Natural killer cell treated with Interleukin-12 subunit alpha and Interleukin-12 subunit beta and Interleukin-15 and Interleukin-18, amount 100 ng/mL, for 72 hours (primary cell): ENCODE results near the gene ECE1. TPM values are rescaled to one million over a fixed set of nuclear protein-coding genes. Genes with fewer than 3 reads are reported as not detected.

Source experiments
- ATAC-seq, 2 donors: fragments of 150-1000 bp; cut with Tn5 transposase in 1 of 2; sonication (Bioruptor Pico), chemical (Tn5 transposase) in 1 of 2; 2 replicates each; pipeline ENCODE4 v1.10.0; 2021
- DNase-seq: peaks from one replicate; pipeline ENCODE4 v3.0.0; 2022; ENCODE audit warnings: low spot score
- H3K27ac Mint-ChIP-seq, 2 donors: 1 replicate in 1 of 2; 2 replicates in 1 of 2; pipeline ENCODE4 v1.8.0; 2022; ENCODE audit warnings: mixed read lengths in 2 of 2, mild to moderate bottlenecking in 1 of 2, moderate library complexity in 1 of 2
- H3K27me3 Mint-ChIP-seq, 2 donors: 1 replicate in 1 of 2; 2 replicates in 1 of 2; pipeline ENCODE4 v1.8.0; 2022; ENCODE audit warnings: mixed read lengths in 2 of 2
- H3K36me3 Mint-ChIP-seq: one replicate; pipeline ENCODE4 v1.8.0; 2022; ENCODE audit warnings: mixed read lengths
- H3K4me1 Mint-ChIP-seq, 2 donors: 1 replicate in 1 of 2; 2 replicates in 1 of 2; pipeline ENCODE4 v1.8.0; 2022; ENCODE audit warnings: low read depth in 2 of 2, mixed read lengths in 2 of 2, mild to moderate bottlenecking in 1 of 2
- H3K4me3 Mint-ChIP-seq: one replicate; pipeline ENCODE4 v1.8.0; 2022; ENCODE audit warnings: mixed read lengths
- H3K9me3 Mint-ChIP-seq: 2 replicates; pipeline ENCODE4 v1.8.0; 2022; ENCODE audit warnings: mixed read lengths
- total RNA-seq, 2 donors: library from RNA; stranded (reverse); gene quantifications; one replicate each; pipeline ENCODE4 v1.2.3, GENCODE V29; 2022

Gene ECE1
- total RNA-seq, 2 donors from 2014 or later: 33.7 to 53.9 TPM

DNA sequence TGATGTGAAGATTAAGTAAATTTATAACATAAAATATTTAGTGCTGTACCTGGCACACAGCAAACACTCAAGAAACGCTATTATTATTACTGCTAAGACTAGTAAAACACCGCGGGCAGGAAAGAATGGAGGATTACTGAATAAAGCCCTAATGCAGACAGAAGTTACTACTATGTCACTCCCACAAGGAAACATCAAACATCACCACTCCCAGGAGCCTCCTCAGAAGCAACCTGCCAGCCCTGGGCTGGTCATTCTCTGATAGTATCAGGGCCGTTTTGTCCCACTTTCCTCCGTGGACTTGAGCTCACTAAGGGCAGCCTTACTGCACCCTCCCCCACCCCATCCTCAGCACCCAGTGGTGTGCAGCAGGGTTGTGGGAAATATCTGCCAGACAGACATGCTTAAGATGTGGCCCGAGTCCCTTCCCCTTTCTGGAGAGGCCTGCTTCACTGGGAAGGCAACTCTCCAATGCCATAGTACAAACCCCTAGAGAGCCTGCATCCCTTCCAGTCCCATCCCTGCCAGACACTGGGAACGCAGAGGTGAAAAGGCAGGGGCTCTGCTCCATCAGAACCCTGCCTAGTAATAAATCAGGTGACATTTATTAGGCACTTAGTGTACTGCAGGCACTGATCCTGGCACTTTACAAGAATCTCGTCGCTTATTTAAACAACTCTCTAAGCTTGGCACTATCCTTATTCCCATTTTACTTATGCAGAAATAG is 41.7 kb upstream of the ECE1 start:
- H3K4me3 Mint-ChIP-seq: no peak overlapping the region
- peak overlapping the region in 1 of 2 donors; percentile 78 for H3K27ac Mint-ChIP-seq
- peaks cover 51 to 53% of the 10 kb centered on the region in 2 donors for H3K4me1 Mint-ChIP-seq
- ATAC-seq: no peak
- no peaks in the 10 kb centered on the region for H3K27me3 Mint-ChIP-seq
- H3K36me3 Mint-ChIP-seq: no peaks in the 10 kb centered on the region
- DNase-seq: no peak
- no peaks in the 10 kb centered on the region for H3K9me3 Mint-ChIP-seq

DNA sequence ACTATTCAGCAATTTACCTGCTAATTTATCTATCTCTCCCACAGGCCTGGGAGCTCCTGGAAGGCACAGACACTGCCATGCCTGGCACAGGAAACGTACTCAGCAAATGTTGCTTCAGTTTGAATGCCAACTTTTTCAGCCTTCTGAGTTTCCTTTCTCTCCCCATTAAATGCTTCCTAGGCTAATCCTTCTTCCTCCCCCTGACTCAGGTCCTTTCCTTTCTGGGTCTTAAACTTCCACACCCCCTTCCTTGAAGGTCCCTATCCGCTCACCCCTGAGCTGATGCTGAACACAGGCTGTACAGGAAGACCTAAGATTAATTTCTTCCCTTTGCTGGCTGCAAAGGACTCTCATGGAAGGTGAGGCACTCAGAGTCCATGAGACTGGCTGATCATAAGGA is 40.3 kb upstream of the ECE1 start:
- Mint-ChIP-seq H3K36me3 (no peaks in the 10 kb centered on the region), H3K27me3 (no peaks in the 10 kb centered on the region), H3K4me1 (peaks cover 52 to 53% of the 10 kb centered on the region in 2 donors), H3K4me3 (no peak overlapping the region), H3K9me3 (no peaks in the 10 kb centered on the region), H3K27ac (peak overlapping the region in 1 of 2 donors; percentile 76)
- no peak for ATAC-seq
- no peak for DNase-seq

DNA sequence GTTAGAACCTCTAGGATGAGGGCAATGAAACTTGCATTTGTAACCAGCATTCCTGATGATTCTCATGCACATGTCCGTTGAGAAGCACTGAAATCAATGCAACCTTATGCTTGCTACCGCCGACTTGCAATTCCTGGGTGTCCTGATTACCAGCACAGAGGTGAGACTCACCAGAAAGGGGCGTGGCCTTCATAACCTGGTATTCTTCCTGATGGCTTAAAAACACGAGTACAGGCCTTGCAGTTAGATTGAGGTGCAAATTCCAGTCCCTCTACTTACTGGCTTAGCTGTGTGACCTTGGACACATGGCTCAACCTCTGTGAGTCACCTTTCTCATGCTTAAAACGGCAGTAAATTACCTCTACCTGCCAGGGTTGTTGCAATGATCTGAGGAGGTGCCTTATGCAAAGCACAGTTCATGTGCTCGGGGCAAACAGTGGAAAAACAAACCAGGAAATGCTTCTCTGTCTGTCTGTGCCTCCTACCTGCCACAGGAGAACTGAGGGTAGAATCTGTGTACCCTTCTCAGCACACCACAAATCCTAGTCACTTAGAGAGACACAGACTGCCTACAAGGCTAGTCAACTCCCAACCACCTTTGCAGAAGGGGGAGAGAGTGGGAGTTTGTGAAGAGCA is 39.1 kb upstream of the ECE1 start:
- ATAC-seq: no peak
- Mint-ChIP-seq H3K4me1 (peaks cover 53 to 54% of the 10 kb centered on the region in 2 donors), H3K36me3 (no peaks in the 10 kb centered on the region), H3K27ac (peak overlapping the region in 1 of 2 donors; percentile 23), H3K9me3 (no peaks in the 10 kb centered on the region), H3K4me3 (no peak overlapping the region), H3K27me3 (no peaks in the 10 kb centered on the region)
- DNase-seq: no peak

DNA sequence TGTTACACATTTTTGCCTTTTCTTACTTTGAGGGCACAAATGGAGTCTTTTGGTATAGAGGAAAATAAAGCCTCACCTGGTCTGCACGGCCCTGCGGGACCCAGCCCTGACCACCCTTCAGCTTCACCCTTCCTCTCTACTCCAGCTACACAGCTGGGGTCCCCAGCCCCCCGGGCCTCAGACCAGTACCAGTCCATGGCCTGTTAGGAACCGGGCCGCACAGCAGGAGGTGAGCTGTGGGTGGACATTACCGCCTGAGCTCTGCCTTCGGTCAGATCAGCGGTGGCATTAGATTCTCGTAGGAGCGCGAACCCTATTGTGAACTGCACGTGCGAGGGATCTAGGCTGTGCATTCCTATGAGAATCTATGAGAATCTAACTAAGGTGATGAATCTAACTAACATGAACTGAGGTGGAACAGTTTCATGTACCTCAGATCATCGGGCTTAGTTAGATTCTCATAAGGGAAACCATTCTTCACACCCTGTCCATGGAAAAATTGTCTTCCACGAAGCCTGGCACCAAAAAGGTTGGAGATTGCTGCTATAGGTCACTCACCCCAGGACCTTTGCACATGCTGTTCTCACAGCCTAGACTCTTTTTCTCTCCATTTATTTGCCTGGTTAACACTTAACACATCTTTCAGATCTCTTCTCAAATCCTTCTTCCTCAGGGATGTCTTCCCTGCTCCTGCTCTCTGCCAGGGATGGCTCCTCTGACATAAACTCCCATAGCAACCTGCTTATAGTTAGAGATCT is 37.5 kb upstream of the ECE1 start:
- ATAC-seq (no peak), DNase-seq (no peak)
- no peaks in the 10 kb centered on the region for H3K36me3 Mint-ChIP-seq
- no peaks in the 10 kb centered on the region for H3K9me3 Mint-ChIP-seq
- H3K27ac Mint-ChIP-seq: peak overlapping the region in 1 of 2 donors; percentile 65
- H3K4me1 Mint-ChIP-seq: peaks cover 54 to 56% of the 10 kb centered on the region in 2 donors
- H3K4me3 Mint-ChIP-seq: no peak overlapping the region
- H3K27me3 Mint-ChIP-seq: no peaks in the 10 kb centered on the region

DNA sequence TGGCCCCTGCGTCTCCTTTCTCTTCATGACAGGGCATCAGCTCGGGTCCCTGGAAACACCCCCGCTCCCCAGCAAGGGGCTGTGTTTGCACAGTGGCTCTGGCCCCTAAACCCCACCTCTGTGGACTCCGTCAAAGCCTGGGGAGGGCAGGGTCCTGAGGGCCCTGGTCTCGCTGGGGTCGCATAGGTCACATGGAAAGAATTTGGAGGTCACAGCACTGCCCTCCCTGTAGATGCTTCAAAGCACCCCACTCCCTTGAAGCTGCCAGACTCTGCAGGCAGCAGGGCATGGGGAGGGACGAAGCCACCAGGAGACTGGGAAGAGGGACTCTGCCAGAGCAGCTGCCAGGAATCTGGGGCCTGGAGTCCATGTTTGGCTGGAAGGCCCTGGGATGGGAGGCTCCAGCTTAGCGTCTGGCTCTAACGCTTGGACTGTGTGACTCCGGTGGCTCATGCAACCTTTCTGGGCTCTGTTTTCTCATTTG is 36.6 kb upstream of the ECE1 start:
- no peaks in the 10 kb centered on the region for H3K27me3 Mint-ChIP-seq
- no peak for DNase-seq
- no peaks in the 10 kb centered on the region for H3K36me3 Mint-ChIP-seq
- H3K4me3 Mint-ChIP-seq: no peak overlapping the region
- H3K4me1 Mint-ChIP-seq: peaks cover 53 to 55% of the 10 kb centered on the region in 2 donors
- H3K9me3 Mint-ChIP-seq: no peaks in the 10 kb centered on the region
- ATAC-seq: no peak
- H3K27ac Mint-ChIP-seq: peak overlapping the region in 1 of 2 donors; percentile 65

DNA sequence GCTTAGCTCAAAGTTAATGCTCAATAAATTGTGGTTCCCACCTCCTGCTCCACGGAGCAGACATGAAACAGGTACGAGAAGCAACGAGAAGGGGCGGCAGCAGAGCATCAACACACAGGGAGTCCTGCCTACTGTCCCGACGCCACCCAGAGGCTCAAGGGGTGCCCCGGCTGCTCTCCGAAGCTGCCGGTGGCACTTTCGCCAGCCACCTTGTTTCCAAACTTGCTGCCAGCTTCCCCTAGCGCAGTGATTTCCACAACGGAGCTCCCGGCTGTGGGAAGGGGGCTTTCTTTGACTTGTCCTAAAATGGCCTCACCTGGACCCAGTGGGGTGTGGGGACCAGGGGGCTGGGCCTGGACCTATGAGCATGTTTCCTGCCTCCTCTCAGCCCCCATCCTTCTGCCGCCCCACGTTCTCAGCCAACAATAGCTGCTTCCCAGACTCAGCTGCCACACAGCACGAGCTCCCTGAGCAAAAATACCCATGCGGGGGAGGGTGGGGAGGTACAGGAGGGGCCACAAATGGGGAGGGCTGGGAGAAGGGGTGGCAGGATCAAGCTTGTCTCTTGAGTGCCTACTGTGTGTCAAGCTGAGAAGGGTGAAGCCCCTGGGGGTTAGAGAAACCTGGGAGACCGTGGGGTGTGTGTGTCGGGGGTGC is 35.6 kb upstream of the ECE1 start:
- H3K27me3 Mint-ChIP-seq: no peaks in the 10 kb centered on the region
- H3K27ac Mint-ChIP-seq: peak overlapping the region; percentile 67 to 92
- ATAC-seq: no peak
- no peaks in the 10 kb centered on the region for H3K9me3 Mint-ChIP-seq
- peaks cover 51 to 54% of the 10 kb centered on the region in 2 donors for H3K4me1 Mint-ChIP-seq
- H3K36me3 Mint-ChIP-seq: no peaks in the 10 kb centered on the region
- H3K4me3 Mint-ChIP-seq: peak overlapping the region; percentile 79
- DNase-seq: no peak

DNA sequence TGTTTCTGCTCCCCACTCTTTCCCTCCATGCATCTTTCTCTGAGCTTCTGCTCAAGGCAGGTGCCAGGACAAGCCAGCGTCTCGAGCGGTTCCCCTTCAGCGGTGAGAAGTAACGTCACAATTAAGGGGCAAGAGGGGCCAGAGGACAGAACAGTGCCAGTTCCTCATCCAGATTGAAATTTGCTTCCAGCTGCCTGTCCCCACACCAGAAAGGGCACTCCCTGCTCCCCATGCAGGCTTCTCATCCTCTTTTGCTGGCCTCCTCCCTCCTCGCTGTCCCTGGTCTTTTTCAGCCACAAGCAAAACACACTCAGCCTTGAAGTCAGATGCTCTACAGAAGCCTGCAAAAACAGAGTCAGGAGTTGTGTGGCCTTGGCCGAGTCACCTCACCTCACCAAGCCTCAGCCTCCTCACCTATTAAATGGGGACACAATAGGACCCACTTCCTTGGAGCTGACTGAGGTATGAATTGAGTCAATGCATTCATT is 35.0 kb upstream of the ECE1 start:
- H3K4me1 Mint-ChIP-seq: peaks cover 46 to 54% of the 10 kb centered on the region in 2 donors

DNA sequence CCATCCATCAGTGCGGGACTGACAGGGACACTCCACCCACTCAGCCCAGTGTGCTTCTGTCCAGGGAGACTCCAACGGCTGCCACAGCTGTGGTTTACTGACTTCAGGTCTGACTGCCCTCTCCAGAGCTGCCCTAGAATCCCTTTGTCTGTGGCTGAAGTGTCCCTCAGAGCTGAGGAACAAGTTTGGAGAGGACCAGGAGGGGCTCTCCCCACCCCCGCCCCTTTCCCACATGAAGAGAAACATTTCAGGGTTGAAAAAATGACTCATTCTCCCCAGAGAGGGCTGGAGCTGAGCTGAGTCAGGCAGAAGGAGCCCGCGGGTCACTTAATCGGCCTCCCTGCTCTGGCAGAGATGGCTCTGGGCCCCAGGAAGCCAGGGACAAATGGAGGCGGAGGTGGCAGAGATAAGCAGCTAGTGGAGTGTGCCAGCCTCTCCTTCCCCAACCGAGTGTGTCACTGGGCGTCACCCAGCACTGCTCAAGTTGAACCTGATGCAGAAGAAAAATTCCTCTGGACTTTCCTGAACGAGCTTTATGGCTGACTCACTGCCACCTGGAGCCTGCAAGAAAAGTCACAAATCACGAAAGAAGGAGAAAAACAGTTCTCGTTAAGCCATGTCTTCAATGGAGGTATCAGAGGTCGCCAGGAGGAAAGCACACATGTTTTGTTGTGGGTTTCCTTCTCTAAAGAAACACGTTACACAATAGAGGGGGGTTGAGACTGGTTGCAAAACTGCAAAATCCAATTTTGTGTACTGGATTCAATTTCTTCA is 34.3 kb upstream of the ECE1 start:
- Mint-ChIP-seq H3K4me3 (peak overlapping the region; percentile 79), H3K4me1 (peaks cover 50 to 55% of the 10 kb centered on the region in 2 donors), H3K9me3 (no peaks in the 10 kb centered on the region), H3K27me3 (no peaks in the 10 kb centered on the region), H3K27ac (peak overlapping the region; percentile 67 to 92), H3K36me3 (no peaks in the 10 kb centered on the region)
- DNase-seq (peak; percentile 79), ATAC-seq (peak; percentile 84 to 88)

More for the DNA sequence above, 35.0 kb upstream of the ECE1 start:
- Mint-ChIP-seq H3K36me3 (no peaks in the 10 kb centered on the region), H3K9me3 (no peaks in the 10 kb centered on the region), H3K27me3 (no peaks in the 10 kb centered on the region), H3K4me3 (peak overlapping the region; percentile 79), H3K27ac (peak overlapping the region; percentile 67 to 92)
- DNase-seq (no peak), ATAC-seq (no peak)

DNA sequence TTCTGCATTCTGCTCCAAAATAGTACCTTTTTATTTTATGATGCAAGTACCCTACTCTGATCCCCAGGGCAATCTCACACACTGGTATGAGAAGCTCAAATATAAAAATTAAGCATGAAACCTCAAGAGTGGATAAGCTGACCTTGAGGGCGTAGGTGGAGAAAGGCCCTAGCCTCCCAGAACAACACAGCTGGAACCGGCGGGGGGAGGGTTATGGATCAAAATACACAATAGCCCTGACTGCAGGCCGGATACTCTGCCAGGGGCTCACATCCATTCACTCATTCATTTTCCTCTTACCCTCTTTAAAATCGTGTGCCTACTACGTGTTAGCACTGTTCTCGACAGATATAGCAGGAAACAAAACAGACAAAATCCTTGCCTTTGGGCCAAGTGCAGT is 32.8 kb upstream of the ECE1 start:
- Mint-ChIP-seq H3K27ac (peak overlapping the region in 1 of 2 donors; percentile 92), H3K9me3 (no peaks in the 10 kb centered on the region)

DNA sequence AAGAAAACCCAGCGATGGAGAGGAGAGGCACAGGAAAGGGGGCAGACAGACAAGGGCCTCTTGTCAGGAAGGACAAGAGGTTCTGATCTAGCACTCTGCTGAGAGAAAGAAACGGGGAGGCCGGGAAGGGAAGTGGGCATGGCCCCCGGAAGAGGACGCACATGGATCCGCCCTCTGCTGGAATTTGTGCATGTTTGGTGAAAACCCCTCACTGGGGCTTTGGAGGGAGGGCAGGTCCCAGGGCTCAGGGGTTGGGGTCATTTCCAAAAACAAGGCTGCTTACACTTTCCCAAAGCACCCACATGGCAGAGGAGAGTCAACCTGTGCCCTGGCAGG is 32.4 kb upstream of the ECE1 start:
- no peak for DNase-seq
- H3K36me3 Mint-ChIP-seq: no peaks in the 10 kb centered on the region
- H3K4me3 Mint-ChIP-seq: no peak overlapping the region
- no peaks in the 10 kb centered on the region for H3K27me3 Mint-ChIP-seq
- peak overlapping the region in 1 of 2 donors; percentile 68 for H3K27ac Mint-ChIP-seq
- peaks cover 43 to 55% of the 10 kb centered on the region in 2 donors for H3K4me1 Mint-ChIP-seq
- no peak for ATAC-seq
- no peaks in the 10 kb centered on the region for H3K9me3 Mint-ChIP-seq

More for the DNA sequence above, 32.8 kb upstream of the ECE1 start:
- peaks cover 45 to 54% of the 10 kb centered on the region in 2 donors for H3K4me1 Mint-ChIP-seq
- no peak for DNase-seq
- H3K36me3 Mint-ChIP-seq: no peaks in the 10 kb centered on the region
- H3K27me3 Mint-ChIP-seq: no peaks in the 10 kb centered on the region
- ATAC-seq: no peak
- no peak overlapping the region for H3K4me3 Mint-ChIP-seq

DNA sequence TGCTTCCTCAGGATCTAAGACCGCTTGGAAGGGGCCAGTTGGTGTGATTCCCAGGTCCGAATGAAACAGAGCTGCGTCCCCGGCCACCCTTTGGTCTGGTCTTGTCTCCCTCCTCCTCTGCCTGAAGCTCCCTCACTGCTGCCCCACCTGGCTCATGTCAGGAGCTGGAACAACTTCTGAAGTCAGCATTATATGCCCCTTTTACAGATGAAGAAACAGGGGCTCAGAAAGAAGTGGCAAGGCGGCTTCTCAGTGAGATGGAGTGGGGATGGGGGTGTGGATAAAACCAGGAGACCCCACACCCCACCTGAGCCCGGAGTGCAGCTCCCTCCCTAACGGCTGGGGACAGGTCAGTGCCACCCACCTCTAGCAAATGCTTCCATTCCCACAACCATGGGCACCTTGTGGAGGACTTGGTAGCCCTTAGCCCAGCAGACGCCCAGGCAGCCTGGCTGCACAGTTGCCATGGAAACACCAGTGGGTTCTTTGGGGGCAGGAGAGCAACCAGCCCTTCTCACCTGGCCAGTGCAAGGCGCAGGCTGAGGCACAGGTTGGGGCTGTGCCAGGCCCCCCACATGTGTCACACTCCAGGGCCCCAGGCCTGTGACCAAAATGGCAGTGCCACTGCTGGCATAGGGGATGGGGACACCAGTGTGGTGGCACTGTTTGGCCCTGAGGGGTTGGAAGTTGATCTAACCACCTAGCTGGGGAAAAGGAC is 31.9 kb upstream of the ECE1 start:
- Mint-ChIP-seq H3K4me1 (peaks cover 38 to 51% of the 10 kb centered on the region in 2 donors), H3K27me3 (no peaks in the 10 kb centered on the region), H3K36me3 (no peaks in the 10 kb centered on the region), H3K4me3 (no peak overlapping the region), H3K9me3 (no peaks in the 10 kb centered on the region), H3K27ac (peak overlapping the region in 1 of 2 donors; percentile 68)
- ATAC-seq: no peak
- DNase-seq: no peak

DNA sequence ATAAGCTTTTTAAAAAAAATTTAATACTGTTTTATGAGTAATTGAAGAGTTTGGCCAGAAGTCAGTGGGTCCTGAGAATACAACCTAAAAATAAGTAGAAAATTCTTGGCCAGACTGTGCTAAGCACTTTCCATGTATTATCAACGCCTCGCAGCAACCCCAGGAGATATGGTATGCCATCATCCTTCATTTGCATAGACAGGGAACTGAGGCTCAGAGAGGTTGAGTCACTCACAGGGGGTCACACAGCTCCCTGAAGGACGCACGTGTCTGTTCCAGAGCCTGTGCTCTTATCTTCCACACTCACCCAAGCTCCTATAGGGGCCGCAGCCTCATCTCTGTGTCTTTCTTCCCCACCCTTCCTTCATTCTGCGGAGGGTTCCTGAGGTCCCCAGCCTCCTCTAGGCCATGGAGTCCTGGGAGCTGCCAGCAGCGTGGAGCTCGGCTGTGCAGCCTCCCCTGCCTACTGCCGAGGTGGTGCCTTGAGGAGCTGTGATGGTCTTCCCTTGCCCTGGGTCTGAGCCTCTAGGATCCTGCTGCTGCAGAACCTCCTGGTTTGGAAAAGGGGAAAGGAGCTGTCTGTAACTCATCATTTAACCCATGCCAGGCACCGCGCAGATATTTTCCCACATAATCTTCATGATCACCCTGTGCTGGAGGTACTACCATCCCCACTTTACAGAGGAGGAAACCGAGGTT is 30.3 kb upstream of the ECE1 start:
- Mint-ChIP-seq H3K4me3 (no peak overlapping the region), H3K27me3 (no peaks in the 10 kb centered on the region), H3K36me3 (no peaks in the 10 kb centered on the region), H3K27ac (peak overlapping the region in 1 of 2 donors; percentile 68), H3K4me1 (peaks cover 36 to 45% of the 10 kb centered on the region in 2 donors), H3K9me3 (no peaks in the 10 kb centered on the region)
- no peak for ATAC-seq
- DNase-seq: no peak
